NT2/D1 (cell line): ENCODE results near the gene TRIM52.
"Not testable (repeated sequence)": the region's sequence is repeated elsewhere in the genome, so short reads cannot be mapped to it uniquely, and the experiment has no call there.

Source experiments
- SUZ12 ChIP-seq: IDR thresholded peaks from 2 replicates; pipeline ENCODE4 v1.6.1; 2011; ENCODE audit not compliant: insufficient read length, insufficient read depth; ENCODE audit errors: extremely low read depth
- YY1 ChIP-seq: IDR thresholded peaks from 2 replicates; pipeline ENCODE4 v1.6.1; 2011; ENCODE audit not compliant: insufficient read length, insufficient read depth
- ZNF274 ChIP-seq: IDR thresholded peaks from 2 replicates; pipeline ENCODE4 v1.6.1; 2011; ENCODE audit warnings: mild to moderate bottlenecking, low read depth, low read length

GRCh38 chr5:181282415-181282814 lies 21.5 kb upstream of the TRIM52 start:
- not testable (repeated sequence) for TF ChIP-seq ZNF274, YY1, SUZ12
